NCI-H146 treated with DMSO at 0.1 percent for 48 hours (cell line): ENCODE measurements around the gene GALNT17.

Experiments
- DNase-seq: peaks from one replicate; lab custom pipeline; 2025; ENCODE audit not compliant: unreplicated experiment; lab: John Stamatoyannopoulos, UW

Gene GALNT17

DNA sequence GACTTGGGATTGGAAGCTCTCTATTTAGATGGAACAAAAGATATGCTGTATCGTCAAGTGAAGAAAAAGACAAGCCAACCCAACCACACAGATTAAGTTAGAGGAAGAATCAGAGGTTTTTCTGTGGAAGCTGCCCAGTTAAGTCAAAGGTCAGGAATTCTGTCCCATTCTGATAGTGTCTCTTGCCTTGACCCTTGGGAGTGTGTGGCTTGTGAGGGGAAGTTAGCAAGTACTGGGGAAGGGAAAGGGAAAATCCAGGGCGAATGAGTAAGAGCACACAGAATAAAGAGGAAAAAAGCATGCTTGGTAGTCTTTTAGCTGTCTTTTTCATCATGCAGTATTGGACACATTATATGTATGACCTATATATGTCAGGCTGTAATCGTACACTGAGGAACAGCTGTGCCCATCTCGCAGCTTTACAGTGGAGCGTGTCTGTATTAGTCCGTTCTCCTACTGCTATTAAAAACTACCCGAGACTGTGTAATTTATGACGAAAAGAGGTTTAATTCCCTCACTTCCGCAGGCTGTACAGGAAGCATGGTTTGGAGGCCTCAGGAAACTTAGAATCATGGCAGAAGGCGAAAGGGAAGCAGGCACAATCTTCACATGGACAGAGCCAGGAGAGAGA lies 197.2 kb downstream of the GALNT17 start:
- DNase-seq, result no peak

DNA sequence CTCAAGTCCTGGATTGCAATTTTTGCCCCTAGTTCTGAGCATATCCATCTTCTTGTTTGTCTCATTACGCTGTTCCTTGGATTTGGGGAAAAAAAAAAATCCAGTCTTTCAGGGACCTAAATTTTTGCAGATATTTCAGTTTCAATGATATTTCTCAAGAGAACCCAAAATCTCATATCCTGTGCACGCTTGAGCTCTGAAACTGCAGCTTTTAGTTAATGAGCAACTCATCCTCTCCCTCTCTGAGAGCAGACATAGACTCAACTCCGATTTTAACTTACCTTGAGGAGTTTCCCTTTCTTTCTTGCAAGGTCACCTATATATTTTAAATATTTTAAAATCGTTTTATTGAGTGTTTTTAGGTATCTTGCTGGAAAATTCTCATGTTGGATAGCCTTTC lies 200.3 kb downstream of the GALNT17 start:
- no peak for DNase-seq

DNA sequence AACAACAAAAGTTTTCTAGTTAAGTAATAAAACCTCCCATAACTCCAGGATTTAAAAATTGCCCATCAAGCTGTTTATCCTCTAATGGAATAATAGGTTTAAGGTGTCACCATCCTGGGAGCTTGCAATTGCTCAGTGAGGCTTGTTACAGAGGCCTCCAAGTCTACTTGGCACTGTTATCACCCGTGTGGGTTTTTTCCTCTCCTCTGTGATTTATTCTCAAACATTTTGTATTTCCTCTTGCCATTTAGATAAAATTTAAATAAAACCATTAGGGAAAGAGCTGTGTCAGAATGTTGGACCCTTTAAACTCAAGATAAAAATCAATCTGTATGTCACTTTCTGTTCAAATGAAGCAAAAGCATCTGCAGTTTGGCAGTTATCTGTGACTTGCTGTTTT lies 202.6 kb downstream of the GALNT17 start:
- DNase-seq, result no peak

DNA sequence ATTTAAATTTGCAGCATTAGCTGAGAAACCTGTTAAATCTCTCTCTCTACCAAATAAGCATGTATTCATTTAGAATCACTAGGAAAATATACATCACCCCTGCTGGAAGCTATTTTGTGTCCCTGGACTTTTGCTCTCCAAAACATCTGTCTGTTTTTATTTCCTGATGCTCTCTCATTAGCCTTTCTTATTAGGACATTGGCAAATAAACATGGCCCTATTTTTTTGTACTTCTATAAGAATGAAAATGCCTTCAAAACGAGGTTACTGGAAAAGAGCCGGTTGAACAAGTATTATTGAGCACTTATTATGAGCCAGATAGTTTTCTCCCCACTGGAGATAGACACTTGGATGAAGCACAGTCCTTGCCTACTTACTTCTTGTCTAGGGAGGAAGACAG lies 206.9 kb downstream of the GALNT17 start:
- no peak for DNase-seq

DNA sequence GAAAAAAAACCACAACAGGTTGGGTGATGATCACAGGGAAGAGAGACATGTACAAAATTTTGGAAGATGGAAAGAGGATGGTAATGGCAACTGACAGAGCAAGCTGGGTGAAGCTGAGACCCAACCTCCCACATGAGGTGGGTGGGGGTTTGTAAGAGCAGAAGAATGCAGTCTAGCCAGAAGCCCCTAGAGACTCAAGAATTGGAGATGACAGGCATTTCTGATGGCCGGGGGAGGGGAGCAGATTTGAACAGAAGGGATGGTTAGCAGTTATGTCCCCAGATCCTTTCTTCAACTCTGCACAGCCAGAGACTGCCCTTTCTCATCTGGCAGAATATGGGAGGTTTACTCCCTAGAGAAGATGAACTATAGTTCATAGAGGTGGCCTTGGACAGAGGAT lies 208.0 kb downstream of the GALNT17 start:
- DNase-seq, result no peak

DNA sequence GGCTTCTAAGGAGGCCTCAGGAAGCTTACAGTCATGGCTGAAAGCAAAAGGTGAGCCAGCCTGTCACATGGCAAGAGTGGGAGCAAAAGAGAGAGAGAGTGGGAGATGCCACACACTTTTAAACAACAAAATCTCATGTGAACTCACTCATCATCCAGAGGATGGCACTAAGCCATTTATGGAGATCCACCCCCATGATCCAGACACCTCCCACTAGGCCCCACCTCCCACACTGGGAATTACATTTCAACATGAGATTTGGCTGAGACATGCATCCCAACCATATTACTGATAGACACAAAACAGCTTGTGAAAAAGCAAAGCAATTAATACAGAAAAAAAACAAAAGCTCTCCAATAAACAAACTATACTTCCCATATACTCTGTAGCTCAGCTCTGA lies 210.3 kb downstream of the GALNT17 start:
- DNase-seq, result no peak

DNA sequence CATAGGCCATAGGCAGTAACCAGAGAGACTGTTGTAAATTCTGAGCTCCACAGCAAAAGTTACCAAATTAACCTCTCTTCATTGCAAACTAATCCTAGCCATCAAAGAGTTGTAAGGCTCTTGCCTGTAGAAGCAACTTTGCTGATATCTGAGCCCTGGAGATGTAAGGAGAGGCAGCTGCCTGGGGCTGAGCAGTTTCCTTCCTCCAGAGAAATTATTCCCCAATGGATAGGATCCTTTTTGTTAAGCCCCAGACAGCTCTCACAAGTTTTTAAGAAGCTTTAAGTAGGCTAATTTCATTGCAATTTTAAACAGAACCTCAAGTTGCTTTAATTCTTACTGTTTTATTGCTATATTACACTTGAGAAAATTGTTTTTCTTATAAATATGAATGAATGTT lies 211.1 kb downstream of the GALNT17 start:
- DNase-seq, result no peak

DNA sequence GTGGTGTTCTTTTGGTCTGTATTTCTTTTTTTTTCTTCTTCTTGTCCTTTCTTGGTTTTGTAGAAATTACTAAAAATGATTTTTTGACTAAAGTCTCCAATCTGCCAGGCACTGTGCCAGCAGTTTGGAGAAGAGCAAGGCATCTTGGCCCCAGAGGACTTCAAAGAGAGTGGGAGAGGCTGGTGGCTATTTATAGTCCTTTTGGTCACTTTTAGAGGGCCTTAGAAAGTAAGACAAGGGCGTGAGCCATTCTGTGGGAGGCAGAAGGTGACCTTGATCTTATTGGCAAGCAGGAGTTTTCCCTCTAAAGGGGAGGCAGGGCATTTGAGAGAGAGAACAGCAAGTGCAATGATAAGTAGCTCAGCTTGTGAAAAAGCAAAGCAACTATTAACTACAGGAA lies 211.9 kb downstream of the GALNT17 start:
- no peak for DNase-seq

DNA sequence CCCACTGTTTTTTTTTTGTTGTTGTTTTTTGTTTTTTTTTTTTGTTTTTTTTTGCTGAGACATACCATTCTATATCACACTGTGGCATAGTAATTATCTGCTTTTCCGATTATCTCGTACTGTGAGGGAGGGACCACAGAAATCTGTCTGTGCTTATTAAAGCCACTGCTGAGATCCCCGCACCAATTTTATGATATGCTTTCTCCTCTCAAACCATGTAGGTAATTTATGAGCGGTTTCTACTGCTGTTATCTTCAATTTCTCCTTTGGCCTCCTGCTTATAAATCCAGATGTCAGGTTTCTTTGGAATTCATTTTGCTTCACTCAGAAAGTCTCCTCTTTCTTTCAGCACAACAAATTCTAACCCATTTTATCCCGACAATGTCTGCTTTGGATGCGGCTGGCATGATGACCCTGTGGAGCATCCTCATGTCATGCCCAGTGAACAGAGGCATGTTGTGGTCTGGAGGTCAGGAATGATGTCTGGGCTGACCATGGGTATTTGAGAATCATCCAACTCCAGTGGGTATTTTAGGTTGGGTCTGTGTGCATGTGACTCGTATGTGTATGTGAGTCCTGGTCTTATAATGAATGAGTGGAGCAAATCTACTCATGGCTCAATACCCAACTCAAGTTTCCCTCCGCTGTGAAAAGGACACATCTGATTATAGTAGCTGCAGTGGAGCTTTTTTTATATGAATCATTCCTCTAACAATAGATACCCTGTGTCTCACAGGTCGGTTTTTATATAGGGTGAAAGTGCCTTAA lies 213.4 kb downstream of the GALNT17 start:
- DNase-seq, result no peak

DNA sequence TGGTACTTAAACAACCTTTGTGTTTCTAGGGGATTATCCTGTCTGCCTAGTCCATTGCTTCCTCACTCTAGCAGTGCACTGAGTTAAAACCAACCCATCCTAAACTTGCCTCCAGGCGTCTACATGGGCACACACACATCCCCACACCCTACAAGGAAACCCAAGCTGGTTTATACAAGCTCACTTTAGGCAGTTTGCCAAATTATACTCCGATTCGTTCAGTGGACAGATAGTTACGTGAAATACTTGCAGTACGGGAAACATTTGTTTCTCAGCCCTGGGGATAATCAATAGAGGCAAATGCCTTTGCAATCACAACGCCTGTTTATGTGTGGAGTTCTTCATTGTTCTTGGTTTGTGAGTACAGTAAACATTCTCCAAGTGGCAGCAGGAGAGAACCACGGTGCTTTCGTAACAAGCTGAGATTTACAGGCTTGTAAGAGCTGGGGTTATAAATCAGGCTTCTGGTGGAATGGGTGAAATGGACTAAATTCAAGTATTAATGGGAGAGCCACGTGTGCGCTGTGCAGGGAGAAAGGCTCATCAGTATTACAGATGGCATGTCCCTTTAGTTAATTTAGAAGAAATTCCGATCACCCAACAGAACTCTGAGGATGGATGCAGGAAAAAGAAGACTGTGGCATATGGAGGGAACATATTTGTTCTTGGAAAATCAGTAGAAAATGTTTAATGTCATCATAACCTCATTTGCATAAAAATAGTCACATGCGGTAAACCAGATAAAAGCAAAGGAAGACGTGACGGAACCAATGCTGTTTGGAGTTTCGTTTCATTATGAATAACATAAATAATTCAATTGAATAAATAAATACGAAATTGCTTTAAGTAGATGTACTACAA lies 217.1 kb downstream of the GALNT17 start:
- DNase-seq, result no peak

DNA sequence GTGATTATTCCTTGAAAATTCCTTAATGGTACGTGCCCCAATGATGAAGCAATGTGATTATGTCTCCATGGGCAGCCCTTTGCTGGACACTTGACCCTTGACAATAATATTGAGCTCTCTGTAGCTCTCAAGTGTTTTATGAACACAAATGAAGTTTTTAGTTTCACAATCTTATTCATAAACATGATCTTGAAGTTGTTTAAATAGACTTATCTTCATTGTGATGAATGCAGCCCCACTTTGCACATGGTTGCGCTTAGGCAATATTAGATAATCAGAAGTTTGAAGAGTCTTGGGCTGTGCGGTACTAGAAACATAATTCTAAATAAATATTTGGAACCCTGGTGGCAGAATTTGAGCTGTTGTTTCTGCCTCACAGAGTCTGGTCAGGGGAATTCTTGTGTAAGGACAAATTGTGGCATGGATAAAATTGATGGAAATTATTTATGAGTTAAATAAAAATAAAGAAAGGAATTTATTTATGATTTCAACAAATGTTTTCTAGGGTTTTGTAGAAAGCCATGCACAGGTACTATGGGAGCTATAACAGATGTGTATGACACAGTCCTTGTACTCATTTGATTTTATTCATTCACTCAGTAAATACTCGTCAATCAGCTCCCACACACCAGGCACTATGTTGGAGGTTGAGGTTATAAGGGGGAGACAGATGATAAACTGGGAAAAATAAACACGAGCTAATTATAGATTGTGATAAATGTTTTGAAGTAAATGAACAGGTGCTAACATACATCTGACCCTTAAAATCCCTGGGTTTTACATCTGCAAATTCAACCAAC lies 217.9 kb downstream of the GALNT17 start:
- DNase-seq, result no peak

DNA sequence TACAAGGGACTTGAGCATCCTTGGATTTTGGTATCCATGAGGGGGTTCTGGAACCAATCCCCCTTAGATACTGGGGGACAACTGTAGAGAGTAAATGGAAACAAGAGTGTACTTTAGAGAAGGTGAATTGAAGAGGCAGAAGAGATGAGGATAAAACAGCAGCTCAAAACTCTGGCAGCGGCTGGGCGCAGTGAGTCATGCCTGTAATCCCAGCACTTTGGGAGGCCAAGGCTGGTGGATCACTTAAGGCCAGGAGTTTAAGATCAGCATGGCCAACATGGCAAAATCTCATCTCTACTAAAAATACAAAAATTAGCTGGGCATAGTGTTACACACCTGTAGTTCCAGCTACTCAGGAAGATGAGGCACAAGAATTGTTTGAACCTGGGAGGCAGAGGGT lies 218.7 kb downstream of the GALNT17 start:
- no peak for DNase-seq

DNA sequence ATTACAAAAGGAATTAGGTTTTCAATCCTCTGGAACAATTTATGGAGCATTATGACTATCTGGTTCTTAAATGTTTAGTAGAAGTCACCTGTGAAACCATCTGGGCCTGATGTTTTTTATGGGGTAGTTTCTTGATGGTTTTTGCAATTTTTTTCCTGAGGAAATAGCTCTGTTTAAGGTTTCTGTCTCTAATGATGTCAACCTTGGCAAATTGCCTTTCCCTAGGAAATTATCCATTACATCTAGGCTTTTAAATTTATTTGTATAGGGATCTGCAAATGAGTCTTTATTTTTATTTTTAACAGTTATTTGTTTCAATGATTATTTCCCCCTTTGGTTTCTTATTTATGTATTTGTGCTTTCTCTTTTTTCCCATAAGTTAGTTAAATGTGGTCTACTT lies 222.8 kb downstream of the GALNT17 start:
- no peak for DNase-seq

DNA sequence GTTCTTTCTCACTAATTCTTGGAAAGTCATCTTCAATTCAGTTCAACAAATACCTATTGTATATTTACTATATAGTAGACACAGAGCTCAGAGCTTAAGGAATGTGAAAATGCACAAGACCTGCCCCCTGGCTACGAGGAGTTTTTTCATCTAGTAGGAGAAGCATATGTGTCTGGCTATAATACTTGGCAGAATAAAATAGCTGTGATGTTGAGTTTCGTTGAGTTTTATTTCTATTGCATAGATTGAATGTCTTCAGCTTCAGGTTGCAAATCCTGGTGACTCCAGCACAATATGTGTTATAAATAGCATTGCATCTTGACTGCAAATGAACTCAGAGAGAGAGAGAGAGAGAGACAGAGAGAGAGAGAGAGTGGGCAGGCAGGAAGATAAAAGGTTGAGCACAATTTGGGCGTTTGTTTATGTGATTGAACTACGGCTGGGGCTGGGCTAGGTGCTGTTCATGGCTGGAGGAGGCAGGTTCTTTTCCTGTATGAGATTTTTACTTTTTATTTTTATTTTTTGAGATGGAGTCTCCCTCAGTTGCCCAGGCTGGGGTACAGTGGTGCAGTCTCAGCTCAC lies 229.6 kb downstream of the GALNT17 start:
- no peak for DNase-seq

DNA sequence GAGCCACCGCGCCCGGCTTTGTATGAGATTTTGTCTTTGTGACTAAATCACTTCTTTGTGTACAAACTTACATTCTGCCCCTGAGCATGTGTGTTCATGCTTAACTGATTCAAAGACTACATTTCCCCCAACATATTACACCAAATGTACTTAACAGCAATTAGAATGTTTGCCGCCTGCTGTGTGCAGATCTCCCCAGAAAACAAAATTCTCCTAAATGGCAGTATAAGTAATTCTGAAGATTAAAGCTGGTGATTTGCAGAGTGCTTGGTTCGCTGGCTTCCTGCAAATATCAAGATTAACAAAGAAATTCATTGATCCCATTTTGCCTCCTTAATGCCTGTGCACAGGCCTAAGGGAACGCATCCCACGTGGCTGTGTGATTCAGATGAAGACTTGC lies 230.3 kb downstream of the GALNT17 start:
- DNase-seq, result no peak

DNA sequence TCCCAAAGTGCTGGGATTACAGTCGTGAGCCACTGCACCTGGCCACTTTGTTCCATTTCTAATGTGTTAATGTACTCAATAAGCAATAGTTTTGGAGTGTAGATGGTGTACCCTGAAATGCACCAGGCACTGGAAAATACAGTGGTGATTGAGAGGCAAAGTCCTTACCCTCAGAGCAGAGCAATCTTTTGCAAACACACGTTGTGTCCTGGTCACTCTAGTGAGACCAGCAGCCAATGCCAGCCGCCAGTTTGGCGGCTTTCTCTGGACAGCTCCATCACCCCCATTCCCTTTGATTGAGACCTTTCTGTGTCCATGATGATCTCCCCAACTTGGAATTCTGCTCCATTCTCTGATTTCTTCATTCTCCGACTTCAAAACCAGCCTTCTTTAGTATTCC lies 231.3 kb downstream of the GALNT17 start:
- DNase-seq, result no peak

DNA sequence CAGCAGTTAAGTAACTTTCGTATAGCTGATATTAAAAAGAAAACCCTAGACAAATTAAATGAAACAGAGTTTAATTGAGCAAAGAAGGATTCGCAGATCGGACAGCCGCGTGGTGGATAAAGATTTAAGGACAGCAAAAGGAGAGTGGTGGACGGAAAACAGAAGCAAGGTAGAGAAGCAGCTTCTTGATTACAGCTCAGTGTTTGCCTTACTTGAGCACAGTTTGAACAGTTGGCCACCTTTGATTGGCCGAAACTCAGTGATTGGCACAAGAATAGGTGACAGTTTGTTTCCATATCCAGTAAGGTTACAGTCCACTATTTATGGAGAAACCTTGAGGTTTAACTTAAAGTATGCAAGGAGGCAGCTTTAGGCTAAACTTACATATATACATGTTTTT lies 231.7 kb downstream of the GALNT17 start:
- no peak for DNase-seq

DNA sequence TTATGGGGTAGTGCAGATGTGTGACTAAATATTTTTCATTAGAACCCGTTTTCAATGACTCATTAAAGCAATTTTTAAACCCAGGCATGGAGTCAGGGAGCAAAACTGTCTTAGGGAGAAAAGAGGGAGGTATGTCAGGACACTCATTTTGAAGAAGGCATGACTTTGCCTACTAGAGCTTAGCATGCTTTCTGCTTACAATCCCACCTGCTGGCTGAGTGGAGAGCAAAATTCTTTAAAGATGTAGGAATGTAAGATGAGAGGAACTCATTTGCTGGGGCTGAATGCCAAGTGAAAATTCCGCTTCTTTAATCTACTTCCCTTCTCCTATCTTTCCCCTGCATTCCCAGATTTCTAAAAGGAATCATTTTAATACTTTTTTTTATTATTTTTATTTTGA lies 232.6 kb downstream of the GALNT17 start:
- DNase-seq, result no peak

DNA sequence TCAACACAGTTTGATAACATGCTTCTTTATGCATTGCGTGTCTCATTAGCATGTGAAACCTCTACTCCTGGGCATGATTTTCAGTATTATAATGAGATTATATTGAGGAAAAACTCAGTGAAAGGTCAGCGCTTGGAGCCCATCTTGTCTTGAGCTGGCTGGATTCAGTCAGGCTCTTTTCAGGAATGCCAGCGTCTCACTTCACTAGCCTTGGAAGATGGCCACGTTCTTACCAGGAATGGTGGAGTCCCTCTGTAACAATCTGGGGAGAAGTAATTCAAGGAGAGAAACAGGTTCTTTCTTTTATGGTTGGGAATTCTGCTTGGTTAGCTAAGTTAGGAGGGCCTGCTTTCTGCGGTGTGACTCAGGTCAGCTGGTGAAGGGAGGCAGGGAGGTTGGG lies 241.0 kb downstream of the GALNT17 start:
- no peak for DNase-seq

DNA sequence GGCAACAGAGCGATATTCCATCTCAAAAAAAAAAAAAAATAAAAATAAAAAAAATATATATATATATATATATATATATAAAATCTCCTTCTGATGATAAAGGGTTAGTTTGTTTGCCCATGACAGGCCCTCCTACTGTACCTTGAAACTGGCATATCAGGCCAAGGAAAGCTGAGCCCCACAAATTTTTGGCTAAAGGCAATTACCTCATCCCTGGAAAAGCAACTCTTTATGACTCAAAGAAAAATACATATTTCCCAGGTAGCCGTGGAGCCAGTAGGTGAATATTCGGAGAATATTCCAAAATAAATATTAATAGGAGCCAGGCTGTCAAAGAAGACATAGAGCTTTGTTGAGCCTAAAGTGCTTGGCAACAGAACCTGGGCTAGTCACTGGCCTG lies 245.1 kb downstream of the GALNT17 start:
- no peak for DNase-seq

DNA sequence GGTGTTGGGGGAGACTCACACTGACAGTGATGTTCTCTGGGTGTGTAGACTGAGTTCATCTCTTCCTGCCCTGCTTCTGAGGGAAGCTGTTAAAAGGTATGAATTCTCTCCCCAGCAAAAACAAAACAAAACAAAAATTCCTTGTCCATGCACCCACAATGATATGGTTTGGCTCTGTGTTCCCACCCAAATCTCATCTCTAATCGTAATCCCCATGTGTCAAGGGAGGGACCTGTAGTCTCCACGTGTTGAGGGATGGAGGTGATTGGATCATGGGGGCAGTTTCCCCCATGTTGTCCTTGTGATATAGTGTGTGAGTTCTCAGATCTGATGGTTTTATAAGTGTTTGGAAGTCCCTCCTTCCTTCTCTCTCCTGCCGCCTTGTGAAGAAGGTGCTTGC lies 245.5 kb downstream of the GALNT17 start:
- no peak for DNase-seq
